ENCODE data around the gene ALG12.
"Not testable (repeated sequence)": the region's sequence is repeated elsewhere in the genome, so short reads cannot be mapped to it uniquely, and the experiment has no call there.

ALG12 gene

DNA sequence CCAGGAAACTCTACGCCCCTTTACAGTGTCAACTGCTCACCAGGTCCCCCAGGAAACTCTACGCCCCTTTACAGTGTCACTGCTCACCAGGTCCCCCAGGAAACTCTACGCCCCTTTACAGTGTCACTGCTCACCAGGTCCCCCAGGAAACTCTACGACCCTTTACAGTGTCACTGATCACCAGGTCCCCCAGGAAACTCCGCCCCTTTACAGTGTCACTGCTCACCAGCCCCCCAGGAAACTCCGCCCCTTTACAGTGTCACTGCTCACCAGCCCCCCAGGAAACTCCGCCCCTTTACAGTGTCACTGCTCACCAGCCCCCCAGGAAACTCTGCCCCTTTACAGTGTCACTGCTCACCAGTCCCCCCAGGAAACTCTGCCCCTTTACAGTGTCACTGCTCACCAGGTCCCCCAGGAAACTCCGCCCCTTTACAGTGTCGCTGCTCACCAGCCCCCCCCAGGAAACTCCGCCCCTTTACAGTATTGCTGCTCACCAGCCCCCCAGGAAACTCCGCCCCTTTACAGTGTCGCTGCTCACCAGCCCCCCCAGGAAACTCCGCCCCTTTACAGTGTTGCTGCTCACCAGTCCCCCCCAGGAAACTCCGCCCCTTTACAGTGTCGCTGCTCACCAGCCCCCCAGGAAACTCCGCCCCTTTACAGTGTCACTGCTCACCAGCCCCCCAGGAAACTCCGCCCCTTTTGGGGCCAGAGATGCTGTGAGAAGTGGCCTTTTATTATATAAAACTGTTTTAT, 27.0 kb upstream of the ALG12 start:
- DNase-seq (ENCODE audit: low read depth in 2 of 2): not testable (repeated sequence)

DNA sequence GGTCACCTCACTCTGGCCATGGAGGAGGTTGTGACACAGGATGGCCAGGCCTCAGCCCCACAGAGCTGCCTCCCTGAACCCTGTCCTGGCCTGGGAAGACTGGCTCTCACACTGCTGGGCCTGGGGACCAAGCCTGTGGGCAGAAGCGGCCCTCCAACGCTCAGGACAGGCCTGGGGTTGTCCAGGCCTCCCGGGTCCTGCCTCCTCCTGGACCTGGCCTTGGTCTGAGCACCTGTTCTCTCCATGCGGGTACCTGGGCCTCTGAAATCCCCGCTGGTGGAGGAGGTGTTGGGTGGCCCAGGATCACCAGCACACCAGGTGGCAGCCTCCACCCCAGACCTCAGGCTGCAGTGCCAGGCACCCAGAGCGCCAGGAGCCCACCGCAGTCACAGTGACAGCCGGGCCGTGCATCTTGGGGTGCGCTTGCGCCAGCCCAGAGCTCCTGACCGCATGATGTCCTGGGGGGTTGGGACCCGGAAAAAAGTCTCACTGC, 26.2 kb upstream of the ALG12 start:
- no peak for DNase-seq (ENCODE audit: low read depth in 2 of 2)

DNA sequence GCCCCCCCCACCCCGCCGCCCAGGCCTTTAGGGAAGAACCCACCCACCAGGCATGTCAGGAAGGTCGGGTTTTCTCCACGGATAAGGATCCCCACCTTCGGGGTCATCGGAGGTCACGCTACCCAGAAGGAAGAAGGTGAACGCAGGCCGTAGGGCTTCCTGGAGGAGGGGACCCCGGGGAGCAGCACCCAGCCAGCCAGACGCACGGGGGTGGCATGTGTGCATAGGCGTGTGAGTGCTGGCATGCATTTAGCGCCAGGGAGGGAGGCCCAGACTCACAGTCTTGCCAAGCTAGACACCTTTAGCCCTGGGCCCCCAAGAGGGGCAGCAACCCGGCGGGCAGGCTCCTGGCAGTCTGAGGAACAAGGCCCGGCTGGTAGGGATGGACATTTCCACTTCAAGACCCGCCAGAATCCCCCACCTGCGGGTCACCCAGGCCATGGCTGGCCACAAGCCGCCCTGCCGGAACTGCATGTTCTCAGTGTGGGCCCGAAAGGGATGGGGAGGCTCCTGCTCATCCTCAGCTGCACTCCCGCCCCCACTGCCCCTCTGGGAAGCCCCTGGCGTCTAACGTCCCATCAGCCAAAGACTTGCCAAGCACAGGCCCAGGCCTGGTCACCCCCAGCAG, 25.6 kb upstream of the ALG12 start:
- DNase-seq (ENCODE audit: low read depth in 2 of 2): no peak

DNA sequence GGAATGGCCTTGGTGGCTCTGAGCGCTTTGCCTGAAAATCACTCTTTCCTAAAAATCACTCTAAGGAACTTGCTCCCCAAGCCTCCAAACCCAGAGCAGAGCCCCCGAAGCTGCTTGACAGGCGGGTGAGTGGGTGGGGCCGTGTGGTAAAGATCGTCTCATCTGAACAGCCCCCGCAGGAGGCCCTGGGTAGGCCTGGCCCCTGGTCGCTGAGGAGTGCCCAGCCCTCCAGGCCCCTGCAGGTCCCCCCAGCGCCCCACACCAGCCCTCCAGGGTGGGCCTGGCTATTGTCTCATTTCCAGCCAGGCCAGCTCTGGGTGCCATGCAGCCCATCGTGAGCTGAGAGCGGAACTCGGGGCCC, 25.1 kb upstream of the ALG12 start:
- no peak for DNase-seq (ENCODE audit: low read depth in 2 of 2)

DNA sequence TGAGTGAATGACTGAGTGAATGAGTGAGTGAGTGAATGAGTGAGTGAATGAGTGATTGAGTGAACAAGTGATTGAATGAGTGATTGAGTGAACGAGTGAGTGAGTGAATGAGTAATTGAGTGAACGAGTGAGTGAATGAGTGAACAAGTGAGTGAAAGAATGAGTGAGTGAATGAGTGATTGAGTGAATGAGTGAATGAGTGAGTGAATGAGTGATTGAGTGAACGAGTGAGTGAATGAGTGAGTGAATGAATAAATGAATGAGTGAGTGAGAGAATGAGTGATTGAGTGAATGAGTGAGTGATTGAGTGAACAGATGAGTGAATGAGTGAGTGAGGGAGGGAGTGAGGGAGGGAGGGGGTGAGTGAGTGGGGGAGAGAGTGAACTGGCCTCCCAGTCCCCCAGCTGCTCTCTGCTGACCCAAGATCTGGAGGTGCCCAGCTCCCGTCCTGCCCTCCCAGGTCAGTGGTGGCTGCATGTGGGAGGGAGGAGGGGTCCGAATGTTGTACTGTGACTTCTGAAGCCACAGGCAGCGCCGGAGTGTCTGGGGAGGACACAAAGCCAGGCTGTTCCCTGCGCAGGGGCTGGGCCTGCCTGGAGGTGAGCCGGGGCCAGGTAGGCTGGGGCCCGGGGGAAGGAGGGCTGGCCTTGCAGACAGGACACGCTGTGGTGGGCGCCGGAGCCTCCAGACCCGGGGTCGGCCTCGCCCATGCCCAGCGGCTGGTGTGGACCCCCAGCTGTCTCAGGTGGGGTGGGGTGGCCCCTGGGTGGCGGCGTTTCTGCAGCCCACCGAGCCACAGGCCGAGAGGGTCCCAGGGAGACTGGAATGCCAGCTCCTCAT, 24.5 kb upstream of the ALG12 start:
- DNase-seq (ENCODE audit: low read depth in 2 of 2): no peak

DNA sequence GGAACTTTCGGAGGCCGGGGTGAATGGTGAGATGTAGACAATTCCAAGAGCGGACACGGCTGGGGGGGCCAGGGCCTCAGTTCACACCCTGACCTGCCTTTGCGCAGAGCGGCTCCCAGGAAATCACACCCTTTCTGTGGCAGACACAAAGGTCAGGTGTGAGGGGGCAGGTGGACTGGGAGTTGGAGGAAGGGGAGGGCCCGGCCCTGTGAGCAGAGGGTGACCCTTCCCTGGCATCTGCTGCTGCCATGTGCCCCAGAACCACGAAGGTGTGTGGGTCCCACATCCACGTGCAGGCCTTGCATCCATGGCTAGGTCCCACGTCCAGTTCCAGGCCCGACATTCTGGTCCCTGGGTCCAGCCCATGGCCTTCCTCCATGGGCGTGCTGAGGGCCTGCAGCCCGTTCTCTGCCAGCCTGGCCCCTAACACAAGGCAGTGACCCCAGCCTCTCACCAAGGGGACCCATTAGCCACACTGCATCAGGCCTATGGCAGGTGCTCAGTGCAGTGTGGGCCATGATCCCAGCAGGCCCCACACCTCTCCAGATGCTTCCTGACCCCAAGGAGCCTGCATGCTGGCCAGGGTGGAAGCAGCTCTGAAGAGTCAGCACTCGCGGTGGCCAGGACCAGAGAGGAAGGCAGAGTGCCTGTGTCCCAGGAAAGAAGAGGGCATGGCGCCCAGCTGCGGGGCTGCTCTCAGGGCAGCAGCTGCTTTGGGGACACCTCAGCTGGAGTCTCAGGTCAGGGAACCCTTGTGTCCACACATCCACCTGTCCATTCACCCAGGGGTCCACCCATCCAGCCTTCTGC, 23.5 kb upstream of the ALG12 start:
- DNase-seq (ENCODE audit: low read depth in 2 of 2): no peak

DNA sequence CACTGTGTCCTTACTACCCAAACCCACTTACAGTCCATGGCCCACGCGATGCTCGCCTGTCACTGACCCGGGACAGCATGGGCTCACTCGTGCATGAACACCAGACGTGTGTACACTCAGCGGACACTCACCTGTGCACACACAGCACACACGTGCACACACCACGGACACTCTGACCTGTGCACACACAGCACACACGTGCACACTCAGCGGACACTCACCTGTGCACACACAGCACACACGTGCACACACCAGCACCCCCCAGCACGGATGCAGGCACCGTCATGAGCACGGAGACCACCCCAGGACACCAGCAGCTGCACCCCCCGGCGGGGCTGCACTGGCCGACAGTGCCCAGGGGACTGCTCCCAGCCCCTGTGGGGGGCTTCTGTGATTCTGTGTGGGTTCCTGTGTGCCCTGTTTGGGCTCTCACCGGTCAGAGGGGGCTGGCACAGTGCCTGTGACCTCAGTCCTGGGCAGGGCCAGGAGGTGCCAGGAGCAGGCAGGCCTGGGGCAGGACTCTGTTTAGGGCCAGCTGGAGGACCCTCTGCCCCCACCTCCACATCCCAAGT, 20.4 kb upstream of the ALG12 start:
- no peak for DNase-seq (ENCODE audit: low read depth in 2 of 2)

DNA sequence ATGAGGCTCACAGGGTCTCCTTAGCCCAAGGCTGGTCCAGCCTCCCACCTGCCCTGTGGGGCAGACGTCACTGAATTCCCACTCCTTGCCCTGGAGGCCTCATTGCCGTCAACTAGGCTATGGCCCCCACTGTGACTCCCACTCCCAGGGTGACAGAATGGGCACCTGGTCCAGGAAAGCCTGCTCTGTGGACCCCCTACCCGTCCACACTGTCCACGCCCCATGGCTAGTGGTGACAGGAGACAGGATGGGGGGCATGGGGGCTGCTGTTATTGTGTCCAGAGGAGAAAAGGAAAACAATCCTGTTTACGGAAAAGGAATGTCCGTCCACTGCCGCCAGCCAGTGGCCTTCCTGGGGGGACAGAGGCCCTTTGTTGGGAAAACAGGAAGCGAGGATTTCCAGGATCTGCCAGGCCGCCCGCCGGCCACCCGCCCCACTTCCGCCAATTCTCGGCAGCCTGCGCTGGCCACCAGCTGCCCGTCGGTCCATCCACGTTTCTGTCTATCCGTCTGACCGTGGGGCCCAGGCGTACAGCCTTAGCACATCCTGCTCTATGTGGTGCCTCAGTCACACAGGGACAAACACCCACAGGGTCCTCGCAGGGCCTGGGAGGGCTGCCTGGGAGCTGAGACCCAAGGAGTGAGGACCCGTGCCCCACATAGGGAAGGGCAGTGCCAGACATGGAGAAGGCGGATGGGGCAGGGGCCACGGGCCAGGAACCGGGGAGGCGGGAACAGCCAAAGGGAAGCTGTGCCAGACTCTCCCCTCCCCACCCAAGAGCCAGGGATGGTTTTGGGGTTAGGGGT, 19.7 kb upstream of the ALG12 start:
- no peak for DNase-seq (ENCODE audit: low read depth in 2 of 2)

DNA sequence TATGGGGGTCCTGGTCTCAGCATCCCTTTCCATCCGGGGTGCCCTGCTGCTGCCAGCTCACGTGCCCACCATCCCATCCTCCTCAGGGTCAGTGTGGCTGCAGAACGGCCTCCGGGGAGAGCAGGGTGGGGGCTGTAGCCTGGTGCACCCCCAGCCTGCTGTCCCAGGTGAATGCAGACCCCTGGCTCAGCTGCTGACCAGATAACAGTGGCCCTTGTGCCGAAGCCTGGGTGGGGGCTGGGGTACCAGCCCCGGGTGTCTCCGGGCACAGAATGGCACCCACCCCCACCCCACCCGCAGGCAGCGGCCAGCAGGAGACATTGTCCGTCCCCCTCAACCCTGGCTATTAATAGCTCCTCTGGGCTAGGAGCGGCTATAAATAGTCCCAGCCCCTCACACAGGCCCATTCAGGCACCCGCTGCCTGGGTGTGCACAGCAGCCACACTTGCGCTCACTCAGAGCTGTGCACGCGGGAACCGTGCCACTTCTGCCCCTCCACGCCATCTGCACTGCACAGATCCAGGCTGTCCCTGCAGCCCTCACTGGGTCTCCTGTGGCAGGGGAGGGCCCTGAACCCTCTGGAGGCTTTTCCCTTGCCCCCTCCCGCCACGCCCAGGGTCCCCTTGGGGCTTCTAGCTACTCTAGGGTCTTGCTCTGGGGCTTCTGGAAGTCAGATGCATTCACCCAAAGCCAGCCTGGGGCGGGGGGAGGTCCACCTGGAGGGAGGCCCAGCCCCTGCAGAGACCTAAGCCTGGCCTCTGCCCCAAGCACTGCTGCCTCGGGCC, 18.9 kb upstream of the ALG12 start:
- no peak for DNase-seq (ENCODE audit: low read depth in 2 of 2)

DNA sequence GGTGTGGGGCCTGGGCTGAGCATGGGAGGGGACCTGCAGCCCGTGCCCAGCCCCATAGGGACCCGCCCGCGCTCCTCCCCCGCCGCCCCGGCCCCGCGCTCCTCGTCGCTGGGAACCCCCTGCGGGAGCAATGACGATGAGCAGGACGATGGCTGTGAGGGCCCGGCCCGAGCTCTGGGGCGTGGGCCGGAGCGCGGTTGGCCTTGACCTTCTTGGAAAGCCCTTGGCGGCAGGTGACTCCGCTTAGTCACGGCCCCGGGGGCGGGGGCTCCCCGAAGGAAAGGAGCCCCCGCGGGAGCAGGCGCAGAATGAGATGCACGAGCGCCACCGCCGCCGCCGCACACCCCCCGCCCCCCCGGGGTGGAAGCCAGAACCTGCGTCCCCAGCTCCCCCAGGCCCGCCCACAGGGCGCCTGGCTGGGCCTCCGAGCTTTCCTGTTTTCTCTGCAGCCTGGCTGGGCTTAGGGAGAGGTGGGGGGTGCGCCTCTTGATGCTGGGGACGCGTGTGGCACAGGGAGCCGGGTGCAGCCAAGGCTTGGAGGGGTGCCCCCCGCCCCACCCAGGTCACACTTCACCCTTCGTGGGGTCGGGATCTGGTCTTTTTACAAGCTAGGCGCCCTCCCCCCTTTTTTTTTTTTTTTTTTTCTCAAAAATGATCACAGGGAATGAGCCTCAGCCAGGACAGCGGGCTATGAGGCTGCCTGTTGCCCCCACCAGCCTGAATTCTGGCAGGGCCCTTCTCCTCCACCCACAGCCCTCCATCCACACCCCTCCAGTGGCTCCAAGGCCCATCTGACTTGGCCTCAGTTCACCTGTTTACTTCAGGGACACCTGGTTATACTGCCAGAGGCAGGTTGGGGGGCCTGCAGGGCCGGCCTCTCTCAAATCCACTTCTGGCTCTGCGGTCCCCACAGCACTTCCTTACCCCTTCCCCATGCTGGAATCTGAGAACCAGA, 18.1 kb upstream of the ALG12 start:
- peak; percentile 77 to 81 for DNase-seq (ENCODE audit: low read depth in 2 of 2)

DNA sequence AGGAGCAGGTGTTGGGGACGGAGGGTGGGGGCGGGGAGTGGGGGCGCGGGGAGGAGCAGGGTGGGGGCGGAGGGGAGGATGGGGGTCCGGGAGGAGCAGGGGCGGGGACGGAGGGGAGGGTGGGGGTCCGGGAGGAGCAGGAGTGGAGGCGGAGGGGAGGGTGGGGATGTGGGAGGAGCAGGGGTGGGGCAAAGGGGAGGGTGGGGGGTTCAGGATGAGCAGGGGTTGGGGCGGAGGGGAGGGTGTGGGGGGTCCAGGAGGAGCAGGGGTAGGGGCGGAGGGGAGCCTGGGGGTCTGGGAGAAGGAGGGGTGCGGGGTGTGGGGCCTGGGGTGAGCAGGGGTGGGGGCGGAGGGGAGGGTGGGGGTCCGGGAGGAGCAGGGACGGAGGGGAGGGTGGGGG, 17.3 kb upstream of the ALG12 start:
- no peak for DNase-seq (ENCODE audit: low read depth in 2 of 2)

DNA sequence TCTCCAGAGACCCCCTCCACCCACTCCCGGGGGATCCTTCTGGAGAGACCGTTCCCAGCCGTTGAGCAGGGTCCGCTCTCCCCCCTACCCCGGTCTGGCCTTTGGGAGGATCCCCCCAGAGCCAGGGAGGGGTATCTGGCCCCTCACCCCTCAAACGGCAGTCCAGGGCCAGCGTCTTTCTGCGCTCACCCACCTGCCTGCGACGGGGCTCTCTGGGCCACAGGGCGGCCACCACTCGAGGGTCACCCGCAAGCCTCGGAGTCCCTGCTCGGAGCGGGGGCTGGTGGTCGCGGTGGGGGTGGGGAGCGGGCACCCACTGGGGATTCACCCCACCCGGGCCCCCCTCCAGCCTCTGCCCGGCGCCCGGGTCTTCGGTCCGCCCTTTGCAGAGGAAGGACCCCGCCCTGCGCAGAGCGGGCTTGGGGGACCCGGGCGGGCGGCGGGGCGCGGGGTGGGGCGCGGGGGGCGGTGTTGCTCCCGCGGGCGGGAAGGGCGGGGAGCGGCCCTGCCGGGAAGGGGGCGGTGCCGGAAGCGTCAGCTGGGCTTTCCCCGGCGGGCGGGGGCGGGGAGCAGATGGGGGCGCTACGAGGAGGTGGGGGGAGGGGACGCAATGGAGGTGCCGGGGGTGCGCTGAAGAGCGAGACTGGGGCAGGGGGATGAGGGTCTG, 16.8 kb upstream of the ALG12 start:
- DNase-seq (ENCODE audit: low read depth in 2 of 2): peak; percentile 71 to 81

DNA sequence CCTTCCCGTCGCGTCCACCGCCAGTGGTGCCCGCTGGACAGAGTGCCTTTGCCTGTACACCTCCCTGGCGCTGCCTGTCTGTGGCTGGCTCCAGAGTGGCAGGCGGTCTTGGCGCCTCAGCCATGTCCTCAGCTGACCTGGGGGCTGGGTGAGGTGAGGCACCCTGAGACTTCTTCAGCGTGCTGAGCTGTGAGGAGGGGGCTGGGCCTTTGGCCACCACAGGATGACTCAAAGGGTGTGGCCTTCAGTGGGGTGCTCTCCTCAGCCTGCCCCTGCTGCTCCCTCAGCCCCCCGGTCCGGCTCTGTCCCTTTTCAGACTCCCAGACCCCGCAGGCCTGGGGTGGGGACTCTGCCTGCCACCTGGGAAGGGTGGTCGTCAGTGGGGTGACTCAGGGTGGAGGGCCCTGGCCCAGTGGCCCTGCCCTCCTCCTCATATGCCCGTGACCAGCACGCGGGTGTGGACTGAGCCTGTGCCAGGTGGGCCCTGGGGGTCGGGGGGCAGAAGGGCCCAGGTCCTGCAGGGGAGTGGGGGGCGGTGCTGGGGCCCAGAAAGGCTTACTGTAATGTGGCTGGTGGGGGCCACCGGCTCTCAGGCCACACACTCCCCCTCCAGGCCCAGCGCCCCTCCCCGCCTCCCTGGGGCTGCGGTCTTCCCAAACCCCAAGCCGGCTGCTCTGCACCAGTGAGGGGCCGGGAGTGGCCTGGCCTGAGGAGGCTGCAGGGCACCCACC, 16.1 kb upstream of the ALG12 start:
- DNase-seq (ENCODE audit: low read depth in 2 of 2): no peak

DNA sequence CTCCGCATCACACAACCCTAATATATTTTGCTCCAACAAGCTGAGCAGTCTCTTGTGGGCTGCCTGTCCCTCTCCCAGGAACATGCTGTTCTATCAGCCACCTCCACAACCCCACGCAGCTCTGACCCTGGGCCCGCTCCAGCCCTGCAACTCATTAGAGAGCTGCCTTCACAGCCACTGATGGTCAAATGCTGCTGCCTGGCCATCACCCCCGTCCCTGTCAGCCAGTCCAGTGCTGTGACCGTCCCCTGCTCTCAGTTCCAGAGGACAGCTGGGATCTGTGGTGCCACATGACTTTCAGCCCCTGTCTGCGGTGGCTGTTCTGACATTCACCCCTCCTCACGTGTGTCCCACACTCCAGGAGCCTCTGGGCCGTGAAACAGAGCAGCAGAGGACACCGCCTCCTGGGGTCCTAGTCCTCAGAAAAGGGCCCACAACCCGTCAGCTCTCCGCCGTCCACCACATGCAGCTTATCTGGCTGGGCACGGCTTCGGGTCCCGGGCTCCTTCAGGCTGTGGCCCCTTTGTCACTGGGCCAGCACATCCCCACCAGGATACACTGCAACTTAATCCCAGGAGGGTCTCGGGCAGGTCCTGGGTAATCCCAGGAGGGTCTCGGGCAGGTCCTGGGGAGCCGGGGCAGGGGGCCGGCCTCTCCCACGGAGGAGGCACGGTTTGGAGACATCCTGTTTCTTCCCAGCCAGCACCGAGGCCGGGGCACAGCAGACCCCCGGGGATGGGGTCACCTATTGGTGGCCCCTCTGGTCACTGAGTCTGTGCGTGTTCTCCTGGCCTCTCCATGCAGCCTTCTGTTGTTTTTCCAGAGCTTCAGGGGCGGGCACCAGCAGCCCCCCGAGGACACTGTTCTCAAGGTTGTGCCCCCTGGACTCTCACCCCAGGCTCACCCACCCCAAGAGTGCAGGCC, 15.3 kb upstream of the ALG12 start:
- DNase-seq (ENCODE audit: low read depth in 2 of 2): no peak

DNA sequence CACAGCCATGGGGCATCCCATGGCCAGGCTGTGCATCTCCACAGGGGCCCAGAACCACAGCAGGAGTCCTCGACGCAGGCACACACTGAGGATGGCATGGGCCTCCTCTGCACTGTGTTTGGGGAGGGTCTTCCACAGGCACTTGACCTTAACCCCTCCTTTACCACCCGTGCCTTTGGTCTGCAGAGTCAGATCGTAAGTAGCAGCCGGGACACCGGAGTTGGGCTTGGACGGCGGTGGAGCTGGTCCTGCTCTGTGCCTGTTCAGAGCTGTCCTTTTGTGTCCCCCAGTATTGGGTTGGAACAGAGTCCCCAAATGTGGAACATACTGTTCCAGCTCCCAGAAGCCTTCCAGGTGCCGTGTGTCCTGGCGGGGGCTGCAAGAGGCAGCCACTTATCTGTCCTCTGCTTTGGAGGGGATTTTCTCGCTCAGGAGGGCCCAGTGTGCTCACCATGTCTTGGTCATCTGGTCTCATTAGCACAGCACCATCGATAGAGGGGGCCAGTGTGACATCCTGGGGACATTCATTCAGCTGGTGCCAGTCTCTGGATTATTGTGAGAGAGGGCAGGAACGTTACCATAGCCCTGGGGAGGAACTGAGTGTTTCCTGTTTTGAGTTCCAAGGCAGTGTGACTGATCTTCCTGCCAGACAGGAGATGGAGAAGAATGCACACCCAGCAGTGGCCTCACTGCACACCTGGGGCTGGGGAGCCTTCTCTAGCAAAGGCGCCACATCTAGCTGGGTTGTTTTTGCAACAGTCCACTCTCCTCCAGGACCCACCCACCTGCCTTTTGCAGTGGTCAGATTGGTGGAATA, 12.6 kb upstream of the ALG12 start:
- DNase-seq (ENCODE audit: low read depth in 2 of 2): no peak

Data from stimulated activated CD8-positive, alpha-beta memory T cell treated with anti-CD3 and anti-CD28 coated beads, Interleukin-7, amount 100 ng/mL, for 1 hour (primary cell).